Inferior parietal cortex (tissue), 1 donor: Measurements from ENCODE around the gene OTOGL.
"Not testable (repeated sequence)": the region's sequence is repeated elsewhere in the genome, so short reads cannot be mapped to it uniquely, and the experiment has no call there.

Experiments
- DNase-seq: peaks from one replicate; pipeline ENCODE4 v3.0.0-alpha.2; 2016; ENCODE audit errors: extremely low spot score

OTOGL gene

DNA sequence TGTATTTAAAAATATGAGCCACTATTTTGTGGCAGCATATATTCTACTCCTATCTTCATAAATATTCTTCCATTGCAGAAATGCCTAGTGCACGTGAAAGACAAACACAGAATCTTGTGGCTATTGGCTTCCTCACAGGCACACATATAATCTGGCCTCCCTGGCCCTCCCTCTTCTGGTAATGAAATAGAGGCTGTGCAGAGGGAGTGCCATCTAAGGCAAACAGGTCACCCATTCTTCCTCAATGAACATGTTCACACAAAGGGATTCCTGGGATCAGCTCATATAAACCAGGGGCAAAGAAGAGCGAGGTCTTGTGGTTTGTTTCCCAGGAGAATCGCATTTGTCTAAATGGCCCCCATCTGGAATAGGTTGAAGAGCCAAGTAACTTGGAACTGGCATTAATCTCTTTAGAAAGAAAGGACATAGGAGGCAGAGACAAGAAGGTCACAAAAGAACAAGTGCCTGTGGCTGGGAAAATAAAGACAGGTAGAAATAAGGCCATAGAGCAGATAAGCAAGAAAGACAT is 173.1 kb downstream of the OTOGL start:
- DNase-seq, result no peak

DNA sequence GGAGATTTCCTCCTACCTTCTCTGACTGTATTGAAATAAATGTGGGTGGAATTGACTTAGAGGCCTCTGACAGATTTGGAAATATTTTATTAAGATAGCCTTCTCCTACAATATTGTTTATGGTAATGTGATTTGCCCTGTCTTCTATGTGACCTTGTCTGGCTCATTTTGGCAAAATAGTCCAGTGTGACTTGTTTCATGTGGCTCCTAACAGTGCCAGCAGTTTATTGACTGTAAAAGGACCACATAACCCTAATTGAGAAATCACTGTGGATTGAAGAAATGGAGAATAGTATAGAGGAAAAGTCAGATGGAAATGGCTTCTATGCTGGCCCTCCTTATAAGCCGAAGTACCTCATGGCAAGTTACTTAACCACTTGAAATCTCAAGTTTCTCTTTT is 173.8 kb downstream of the OTOGL start:
- DNase-seq, result no peak

DNA sequence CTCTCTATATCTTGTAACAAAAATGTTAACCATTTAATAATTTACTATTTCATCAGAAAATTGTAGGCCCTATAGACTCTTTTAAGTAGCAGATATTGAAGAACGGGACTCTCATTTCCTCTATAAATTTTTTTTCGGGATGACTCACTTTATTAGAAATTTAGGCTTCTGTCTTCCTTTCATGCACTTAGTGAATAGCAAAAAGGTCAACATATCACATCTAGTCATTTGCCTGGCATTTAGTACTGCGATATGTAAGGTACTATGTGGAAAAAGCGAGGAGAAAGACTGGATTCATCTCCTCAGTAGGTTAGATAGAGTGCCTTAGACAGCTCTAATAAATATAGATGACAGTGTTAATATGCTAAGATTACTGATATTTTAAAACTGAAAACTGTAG is 178.4 kb downstream of the OTOGL start:
- DNase-seq, result no peak

GRCh38 chr12:80282226-80282625 is 182.9 kb downstream of the OTOGL start:
- no peak for DNase-seq

DNA sequence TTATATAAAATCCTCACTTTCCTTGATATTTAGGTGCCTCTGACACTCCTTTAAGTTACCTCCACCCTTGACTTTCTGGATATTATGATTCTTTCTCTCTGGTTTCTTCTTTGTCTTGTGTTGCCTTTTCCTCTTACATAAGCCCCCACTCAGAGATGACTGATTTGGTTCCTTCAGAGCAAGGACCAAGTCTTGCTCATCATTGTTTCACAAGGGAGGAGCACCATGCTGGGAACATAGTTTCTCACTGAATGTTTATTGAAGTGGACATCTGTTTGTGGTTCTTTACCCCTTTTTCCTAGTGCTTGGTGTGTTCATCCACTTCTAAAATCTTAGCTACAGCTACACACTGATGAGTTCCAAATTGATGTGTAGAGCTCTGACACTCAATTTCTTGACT is 183.4 kb downstream of the OTOGL start:
- DNase-seq, result no peak

- DNase-seq, result no peak
These were observed 191.9 kb downstream of the OTOGL start for GRCh38 chr12:80291108-80291754.

DNA sequence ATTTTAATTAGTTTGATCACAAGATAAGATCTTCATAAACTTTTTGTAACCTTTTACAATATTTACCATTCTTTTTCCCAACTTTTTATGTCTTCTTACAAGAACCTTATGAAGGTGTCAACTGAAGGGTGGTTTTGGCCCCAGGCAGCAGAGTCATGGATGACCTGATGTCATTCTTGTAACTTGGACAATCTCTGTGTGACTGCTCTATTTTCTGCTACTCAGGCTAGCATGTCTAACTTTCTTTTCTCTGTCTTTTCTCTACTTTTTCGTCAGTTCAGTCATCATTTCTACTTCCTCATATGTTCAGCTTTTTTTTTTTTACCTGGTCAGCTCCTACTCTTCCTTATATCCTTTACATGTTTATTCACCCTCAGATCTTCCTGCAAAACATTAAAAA is 194.0 kb downstream of the OTOGL start:
- no peak for DNase-seq

DNA sequence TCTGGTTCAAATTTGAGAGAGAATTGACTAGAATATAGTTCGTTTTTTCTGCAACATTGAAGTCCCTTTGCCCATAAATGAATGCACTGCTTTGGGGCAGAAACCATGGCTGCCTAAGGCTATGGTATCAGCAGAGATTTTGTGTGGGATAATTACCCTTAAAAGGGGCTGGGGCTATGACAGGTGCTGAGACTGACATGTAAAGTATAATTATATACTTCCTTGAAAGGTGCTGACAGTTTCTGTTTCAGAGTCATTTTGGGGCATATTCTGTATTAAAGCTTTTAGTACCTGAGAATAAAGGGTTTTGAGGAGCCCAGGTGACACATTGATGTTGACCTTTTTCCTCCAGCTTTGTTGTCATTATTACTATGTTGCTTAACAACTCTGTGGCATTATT is 194.4 kb downstream of the OTOGL start:
- no peak for DNase-seq

DNA sequence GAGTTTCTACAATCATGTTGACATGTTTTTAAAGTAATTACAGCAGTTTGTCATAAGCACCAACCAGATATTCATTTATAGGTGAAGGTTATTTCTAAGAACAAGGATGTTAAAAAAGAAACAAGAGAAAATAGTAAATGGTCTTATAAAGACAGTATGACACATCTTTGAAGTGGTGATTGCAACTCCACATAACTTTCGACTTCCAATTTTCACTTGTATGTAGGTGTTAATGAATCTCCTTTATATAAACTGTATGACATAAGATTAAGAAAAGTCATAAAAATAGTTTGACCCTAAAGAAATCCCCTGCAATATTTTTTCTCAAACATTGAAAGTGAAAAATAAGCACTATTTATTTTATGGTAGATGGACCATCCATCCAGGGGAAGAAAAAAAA is 199.9 kb downstream of the OTOGL start:
- no peak for DNase-seq

DNA sequence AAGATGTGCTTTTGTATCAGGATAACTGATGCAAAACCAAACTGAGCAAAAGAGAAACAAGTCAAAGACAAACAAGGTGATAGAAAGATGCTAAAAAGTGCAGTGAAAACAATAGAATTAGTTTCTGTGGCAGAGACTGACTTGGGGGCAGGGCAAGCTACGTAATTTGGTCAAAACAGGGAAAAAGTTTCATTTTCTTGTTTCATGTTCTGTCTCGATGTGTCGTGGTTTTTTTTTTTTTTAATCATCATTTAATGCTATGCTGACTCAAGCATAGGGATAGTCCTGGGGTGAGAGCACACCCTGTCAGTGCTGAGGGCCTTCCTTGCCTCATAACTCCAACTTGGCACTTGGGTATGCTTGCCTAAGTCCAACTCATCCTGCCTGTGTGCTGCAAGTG is 200.6 kb downstream of the OTOGL start:
- DNase-seq, result no peak

DNA sequence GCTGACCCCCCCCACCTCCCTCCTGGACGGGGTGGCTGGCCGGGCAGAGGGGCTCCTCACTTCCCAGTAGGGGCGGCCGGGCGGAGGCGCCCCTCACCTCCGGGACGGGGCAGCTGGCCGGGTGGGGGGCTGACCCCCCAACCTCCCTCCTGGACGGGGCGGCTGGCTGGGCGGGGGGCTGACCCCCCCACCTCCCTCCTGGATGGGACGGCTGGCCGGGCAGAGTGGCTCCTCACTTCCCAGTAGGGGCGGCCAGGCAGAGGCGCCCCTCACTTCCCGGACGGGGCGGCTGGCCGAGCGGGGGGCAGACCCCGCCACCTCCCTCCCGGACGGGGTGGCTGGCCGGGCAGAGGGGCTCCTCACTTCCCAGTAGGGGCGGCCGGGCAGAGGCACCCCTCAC is 208.1 kb downstream of the OTOGL start:
- not testable (repeated sequence) for DNase-seq

DNA sequence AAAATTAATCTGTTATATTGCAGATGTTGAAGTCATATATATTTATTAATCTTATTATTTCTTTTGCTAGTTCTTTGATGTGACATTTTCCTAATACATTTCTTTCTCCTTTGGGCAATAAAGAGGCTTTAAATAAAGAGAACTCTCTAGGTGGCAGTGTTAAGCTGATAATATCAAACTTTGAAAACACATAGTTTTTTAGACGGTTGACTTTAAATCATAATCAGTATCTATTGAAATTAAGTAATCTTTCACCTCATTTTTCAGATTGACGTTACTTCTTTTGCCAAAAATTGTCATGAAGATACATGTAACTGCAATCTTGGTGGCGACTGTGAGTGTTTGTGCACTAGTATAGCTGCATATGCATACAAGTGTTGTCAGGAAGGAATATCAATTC is 213.9 kb downstream of the OTOGL start:
- DNase-seq, result no peak

GRCh38 chr12:80314741-80315140 is 215.4 kb downstream of the OTOGL start:
- no peak for DNase-seq

- DNase-seq, result peak; percentile 54
These were observed 216.9 kb downstream of the OTOGL start for GRCh38 chr12:80316222-80316621.

DNA sequence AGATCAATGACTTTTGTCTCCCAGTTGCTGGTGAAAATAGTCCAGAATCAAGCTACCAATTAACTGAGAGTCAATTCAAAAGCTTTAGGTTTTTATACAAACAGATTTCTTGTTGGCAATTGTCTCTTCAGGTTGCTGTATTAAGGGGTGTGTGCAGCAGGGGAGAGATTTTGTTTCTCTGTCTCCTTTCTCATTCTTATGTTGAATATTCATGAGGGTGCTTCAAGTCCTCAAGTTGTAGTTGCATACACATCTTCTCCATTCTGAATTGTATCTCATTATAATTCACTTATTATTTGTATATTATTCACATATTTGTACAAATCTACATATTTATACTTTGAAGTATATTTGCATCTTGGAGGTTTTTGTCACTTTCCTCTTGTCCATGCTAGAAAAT is 218.0 kb downstream of the OTOGL start:
- no peak for DNase-seq

DNA sequence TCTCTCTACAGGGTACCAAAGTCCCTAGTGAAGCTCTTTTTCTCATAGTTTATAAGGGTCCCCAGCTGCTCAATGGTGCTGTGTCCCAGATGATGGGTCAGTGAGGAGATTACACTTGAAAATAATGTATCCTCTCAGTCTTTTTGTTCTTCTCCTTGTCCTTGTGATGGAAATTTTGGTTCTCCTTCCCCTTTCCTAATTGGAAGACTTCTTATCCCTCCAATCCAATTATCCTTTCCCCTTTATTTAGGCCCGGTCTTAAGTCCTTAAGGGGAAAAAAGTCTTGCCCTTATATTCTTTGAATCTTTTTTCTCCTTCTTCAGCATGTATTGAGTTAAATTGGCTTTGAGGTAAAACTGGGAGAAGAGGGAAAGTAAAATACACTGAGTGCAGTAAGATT is 218.6 kb downstream of the OTOGL start:
- DNase-seq, result no peak

DNA sequence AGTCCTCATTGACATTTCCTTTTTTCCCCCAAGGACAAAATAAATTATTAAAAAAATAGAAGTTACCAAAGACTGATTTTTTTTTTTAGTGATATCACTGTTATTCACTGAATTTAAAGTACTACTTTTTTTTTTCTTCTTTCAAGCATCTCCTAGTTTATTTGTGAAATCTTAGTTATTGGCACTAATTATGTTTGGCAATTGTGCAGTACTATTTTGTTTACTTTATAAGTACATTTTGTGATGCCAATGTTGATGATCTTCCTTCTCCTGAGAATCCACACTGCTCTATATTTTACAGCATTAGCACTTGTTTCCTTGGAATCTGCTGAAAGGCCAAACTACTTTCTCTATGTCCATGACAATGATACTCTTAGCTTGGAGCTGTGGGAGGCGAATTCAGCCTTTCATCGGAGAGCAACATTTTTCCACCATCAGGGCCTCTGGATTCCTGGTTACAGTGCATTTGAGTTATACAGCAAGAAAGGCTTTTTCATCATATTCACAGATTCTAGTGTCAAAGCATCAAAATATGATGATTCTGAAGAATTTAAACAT is 220.9 kb downstream of the OTOGL start:
- DNase-seq, result no peak

DNA sequence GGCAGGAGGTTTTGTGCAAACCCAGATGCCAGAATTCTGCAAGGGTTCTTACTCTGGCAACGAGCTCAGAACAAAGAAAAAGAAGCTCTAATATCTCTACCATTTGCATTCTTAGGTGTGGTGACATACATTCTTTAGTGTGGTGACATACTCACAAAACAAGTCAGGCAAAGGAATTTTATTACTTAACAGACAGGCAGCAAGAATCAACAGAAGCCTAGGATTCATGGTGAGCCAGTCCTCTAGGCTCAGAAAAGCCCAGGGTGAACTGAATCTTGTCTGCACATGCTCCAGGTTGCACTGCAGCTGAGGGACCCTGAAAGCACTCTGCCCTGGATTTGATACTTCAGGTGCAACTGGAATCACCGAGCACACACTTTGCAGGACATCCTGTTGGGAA is 222.3 kb downstream of the OTOGL start:
- no peak for DNase-seq

GRCh38 chr12:80325167-80325959 is 226.0 kb downstream of the OTOGL start:
- DNase-seq, result no peak

DNA sequence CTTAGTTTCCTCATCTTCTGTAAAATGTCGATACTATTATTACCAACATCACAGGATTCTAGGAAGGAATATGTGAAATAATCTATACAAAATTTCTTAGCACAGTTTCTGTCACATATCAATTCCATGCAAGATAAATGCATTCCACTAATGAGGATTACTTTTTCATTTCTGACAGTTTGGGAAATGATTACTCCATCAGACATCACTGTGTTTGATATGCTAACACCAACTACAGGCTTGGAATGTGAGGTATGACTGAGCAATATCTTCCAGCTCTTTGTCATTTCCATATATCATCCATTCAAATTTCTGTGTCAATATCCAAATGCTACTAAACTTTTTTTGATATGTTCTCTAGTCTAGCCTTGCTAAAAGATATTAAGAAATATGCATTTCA is 233.5 kb downstream of the OTOGL start:
- DNase-seq, result no peak

DNA sequence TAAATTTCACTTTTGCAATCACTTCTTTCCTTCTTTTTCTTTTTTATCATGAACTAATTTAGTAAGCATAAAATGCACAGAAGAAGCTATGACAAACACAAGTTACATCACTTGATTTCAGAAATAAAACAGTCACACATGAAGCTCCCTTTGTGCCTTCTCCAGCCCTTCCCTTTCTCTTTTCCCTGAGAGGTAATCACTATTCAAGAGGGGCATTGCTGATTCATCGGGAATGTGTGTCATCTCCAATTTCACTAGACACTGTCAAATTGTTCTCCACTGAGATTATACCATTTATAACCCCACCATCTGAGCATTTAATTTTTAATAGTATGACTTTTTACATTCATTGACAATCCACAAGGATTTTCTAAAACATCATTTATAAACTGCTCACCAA is 253.1 kb downstream of the OTOGL start:
- no peak for DNase-seq

DNA sequence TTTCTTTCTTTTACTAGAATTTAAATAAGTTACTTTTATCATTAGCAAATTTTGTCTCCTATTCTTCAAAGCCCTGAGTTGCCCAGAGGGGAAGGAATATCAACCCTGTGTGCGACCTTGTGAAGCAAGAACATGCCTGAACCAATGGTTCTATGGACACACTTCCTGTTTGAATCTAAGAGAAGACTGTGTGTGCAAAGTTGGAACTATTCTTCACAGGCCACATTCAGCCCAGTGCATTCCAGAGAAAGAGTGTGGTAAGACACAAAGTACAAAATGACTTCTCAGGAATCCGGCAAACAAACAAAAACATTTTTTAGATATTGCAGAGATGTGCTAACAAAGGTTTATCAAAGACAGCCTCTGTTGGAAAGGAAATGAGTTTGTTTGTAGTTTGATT is 253.9 kb downstream of the OTOGL start:
- no peak for DNase-seq

DNA sequence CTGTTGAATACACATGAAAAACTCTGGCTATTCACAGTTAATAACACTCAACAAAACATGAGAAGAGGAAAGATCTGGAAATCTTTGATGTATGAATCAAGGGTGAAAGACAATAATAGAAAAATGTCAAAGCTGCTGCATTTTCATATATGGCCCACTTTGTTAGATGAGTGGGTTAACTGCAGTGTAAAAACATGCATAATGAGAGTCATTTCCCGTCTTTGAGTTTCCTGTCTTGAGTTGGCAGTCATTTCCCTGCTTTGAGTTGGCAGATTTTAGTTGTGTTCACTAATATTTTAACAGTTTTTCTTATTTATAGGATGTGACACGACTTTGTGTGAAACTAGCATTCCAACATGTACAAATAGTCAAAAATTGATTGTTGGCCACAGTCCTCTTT is 256.8 kb downstream of the OTOGL start:
- no peak for DNase-seq
